HG03039 (cell line): Measurements from ENCODE around the gene CDC14C.
"Not testable (repeated sequence)": the region's sequence is repeated elsewhere in the genome, so short reads cannot be mapped to it uniquely, and the experiment has no call there.

ENCODE experiments used
- ATAC-seq: cut with Tn5 transposase; IDR thresholded peaks from one replicate; pipeline ENCODE4 v1.9.1; 2021; ENCODE audit warnings: mild to moderate bottlenecking, moderate library complexity; ENCODE audit not compliant: unreplicated experiment

The CDC14C gene

DNA sequence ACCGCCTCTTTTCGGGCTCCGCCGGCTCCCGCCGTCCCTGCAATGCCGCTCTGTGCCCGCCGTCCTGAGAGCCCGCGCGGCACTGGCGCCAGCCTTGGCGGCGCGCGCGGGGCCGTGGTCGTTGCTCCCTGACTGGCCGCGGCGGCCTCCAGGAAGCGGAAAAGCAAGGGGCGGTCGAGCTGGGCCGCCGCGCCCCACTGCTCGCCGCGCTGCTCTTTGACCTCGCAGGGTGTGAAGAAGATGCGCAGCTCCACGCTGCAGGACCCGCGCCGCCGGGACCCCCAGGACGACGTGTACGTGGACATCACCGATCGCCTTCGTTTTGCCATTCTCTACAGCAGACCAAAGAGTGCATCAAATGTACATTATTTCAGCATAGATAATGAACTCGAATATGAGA, at the start of gene CDC14C:
Gene CDC14C (plus strand): TSS at position 115 of the 400 bp plus-strand sequence. CDS start 126 bp downstream, at position 241.
- ATAC-seq: no peak

DNA sequence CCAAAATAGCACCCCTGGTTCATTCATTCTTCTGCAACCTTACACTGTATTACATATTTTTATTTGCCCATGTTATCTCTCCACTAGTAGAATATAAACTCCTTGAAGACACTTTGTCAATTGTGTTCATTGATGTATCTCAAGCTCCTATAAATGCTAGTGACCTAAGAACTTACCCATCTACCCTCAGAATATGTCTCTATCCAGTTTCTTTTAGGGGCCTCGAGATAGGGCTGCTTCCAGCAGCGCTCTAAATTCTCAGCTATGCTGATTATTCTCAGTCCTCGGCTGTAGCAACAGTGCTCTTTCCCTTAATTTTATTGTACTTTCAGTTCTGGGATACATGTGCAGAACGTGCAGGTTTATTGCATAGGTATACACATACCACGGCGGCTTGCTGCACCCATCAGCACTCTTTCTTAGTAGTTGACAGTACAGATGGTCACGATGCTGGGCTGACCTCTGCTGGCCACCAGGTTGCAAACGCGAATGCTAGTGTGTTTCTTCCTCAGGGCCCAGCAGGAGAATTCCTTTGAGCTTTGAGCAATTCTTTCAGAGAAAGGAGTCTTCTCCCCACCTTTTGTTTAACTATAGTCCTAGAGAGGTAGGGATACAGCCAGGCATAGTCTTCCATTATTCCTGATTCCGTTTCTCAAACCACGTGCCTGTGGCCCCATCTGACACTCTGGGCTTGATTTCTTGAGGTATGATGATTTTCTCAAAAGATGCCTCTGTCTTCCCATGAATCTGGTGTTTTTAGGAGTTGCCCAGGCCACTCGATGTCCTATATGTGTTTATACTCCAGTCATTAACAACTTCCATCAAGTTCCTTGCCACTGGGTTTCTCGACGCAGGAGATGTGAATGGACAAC, 49.1 kb upstream of the CDC14C start:
- no peak for ATAC-seq

DNA sequence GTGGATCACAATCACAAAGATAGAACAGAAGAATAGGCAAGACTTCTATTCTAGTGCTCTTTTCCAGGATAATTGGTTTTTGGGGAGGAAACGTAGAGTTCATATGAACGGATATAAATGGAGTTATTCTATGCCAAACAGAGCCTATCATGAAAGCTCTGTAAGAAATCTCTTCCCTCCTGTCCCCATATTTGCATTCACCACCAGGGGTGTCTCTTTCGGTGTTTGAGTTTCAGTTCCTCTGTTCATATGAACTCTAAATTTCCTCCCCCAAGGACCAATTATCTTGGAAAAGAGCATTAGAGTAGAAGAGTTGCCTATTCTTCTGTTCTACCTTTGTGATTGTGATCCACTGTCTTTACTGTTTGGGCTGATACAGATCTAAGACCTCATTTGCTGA, 48.3 kb upstream of the CDC14C start:
- ATAC-seq: no peak

DNA sequence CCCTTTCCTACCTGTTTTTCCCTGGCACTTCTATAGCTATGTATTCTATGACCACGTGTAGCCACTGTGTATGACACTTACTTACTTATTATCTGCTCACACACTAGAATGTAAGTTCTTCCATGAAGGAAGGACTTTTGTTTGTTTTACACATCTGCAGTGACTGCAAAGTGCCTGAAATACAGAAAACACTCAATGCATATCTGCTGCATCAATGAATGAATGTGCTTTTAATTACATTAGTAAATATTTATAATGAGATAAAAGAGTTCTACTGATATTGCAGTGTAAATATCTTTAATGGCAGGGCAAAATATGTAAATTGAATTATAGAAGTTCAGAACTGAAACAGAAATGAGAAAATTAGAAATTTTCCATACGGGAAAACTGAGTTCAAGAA, 43.5 kb upstream of the CDC14C start:
- no peak for ATAC-seq

DNA sequence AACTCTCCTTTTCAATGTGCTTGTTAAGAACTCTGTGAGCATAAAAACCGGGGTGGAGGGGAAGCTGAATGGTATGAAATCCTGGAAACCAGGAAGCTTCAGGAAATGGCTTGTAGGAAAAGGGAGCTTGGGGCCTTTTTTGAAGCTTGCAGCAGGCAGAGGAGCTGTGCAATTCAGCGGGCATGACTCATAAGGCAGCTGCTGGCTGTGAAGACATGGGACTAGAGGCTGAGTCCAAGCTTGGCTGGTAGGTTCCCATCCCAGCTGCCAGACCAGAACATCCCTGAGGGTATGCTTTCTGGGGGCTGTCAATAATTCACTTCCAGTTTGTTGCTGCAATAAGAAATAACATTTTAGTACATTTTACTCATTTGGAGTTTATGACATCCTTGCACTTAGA, 36.8 kb upstream of the CDC14C start:
- no peak for ATAC-seq

DNA sequence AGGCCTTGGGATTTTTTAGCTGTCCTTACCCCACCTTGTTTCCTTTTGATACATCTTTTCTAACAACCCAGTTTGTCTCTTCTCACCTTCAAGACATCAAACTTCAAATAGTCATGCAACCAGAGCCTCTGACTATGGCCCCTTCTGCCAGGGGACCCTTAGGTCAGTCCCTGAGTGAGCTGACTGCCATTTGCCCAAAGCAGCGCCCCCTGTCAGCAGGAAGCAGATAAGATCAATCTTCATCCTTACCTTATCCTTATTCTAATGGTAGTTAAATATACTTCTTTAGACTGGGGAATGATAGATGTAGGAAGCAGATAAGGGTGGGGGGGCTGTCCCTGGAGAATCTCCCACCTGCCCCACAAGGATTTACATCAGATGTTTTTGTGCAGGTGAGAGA, 29.8 kb upstream of the CDC14C start:
- no peak for ATAC-seq

DNA sequence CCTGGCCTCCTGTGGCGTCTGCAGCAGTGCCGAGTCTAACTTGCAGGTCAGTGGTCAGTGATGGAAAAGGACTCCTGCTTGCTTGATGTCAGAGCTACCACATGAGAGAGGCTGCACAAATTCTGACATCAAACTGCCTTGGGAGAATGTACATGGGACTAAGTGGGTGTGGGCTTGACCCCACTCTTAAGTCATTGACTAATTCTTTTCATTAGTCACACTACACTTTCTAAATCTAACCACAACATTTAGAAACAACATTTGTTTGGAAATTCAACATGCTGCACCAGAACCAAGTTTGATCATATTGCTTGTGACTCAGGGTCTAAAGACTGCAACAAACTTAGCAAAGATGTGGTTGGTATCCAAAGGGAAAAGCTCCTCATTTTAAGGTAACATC, 24.4 kb upstream of the CDC14C start:
- no peak for ATAC-seq

DNA sequence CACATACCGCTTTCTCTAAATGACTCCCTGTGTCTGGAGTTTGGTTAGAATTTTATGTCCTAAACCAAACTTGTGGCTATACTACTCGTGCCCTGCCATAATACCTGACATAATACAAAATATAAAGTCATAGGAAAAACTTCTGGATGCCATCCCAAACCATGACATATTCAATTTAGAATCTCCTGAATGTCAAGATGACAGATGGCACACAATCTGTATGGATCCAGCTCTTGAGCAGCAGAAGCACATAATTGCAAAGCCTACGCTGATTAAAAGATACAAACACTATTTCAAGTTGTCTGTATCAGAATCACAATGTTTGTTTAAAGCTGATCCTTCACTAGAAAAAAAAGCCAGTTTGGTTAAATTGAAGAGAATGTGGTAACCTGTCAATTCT, 22.4 kb upstream of the CDC14C start:
- ATAC-seq: no peak

DNA sequence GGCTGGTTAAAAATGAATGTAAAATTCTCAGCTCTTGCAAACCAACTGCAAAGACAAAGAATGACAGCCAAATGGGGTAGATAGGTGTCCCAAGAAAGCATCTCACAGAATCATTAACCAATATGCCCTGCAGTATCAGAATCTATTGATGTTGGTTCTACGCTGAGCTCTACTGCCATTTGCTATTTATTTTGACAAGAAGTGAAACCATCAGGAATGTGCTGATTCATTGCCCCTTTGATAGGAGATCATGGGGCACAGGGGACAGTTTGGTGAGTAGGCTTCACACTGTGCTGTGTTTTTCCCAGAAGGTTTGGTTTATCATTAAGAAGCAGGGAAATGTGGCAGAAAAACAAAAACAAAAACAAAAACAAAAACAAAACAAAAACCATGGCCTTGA, 19.4 kb upstream of the CDC14C start:
- ATAC-seq: no peak

DNA sequence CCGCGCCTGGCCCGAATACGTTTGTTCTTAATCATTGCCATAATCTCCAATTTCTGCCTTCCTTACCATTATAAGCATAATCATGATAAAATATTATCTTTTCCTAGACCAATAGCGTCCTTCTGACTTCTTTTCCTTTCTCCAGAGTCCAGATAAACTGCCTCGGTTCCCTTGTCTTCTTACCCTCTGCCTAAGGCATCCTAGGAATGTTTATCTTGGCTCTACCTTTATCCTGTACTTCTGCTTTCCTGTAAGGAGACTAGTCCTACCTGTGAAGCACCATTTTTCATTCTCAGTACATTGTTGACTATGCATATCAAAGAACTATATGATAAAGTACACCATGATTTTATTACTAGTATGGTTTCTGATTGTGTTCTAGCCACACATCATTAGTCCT, 18.7 kb upstream of the CDC14C start:
- not testable (repeated sequence) for ATAC-seq

DNA sequence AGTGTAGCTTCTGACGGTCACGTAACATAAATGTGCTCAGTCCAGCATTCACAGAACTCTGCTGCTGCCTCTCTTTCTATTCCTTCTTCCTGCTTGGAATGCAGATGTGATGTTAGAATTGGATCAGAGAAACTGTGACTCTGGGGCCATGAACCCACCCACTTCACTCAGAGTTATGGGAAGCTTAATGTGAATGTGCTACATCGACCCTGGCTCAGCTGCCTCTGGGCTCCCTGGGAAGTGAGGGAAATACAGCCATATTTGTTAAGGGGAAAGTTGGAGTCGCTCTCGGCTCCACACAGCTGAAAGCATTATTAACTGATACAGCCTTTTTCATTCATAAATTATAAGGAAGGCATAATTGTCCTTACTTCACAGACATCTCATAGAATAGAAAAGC, 14.5 kb upstream of the CDC14C start:
- not testable (repeated sequence) for ATAC-seq

DNA sequence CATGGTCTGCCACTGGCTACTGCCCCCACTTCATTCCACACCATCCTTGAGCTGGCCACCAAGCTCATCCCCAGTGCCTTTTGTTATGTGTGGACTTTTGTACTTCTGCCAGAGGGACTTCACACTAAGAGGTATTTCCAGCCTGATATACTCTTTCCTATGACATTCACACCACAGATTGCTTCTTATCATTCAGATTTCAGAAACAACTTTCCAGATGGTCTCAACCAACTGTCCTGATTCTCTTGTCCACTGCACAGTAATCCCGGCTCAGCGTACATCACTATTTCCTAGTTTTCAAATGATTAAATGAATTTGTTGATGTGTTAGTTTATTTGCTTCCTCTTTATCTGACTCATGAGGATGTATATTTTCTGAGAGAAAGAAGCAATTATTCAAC, 7.1 kb downstream of the CDC14C start:
- ATAC-seq: no peak

DNA sequence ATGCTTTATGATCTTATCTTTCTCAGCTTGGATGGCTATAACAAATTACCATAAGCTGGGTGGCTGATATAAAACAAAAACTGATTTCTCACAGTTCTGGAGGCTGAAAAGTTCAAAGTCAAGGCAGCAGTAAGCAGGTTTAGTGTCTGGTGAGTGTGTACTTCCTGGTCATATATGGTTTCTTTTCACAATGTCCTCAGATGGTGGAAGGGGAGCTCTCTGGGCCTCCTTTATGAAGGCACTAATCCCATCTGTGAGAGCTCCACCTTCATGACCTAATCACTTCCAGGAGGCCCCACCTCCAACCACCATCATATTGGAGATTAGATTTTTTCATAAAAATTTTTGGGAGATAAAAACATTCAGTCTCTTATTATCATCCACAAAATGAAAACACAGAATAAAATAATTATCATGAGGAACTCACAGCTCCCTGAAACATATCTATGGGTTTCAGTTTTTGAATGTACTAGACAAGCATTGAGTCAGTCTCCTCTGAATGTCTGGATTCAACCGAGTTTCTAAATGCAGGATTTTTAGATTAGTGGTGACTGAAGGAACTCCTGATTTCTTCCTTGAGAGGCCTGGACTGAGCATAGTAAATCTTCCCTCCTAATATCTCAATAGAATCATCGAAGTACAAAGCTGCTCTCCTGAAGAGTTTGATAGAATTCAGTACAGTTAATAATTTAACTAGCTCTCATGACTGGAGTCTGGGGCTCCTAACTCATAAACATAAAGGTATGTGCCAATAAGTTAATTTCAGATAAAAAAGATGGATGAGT, 8.0 kb downstream of the CDC14C start:
- ATAC-seq: no peak

DNA sequence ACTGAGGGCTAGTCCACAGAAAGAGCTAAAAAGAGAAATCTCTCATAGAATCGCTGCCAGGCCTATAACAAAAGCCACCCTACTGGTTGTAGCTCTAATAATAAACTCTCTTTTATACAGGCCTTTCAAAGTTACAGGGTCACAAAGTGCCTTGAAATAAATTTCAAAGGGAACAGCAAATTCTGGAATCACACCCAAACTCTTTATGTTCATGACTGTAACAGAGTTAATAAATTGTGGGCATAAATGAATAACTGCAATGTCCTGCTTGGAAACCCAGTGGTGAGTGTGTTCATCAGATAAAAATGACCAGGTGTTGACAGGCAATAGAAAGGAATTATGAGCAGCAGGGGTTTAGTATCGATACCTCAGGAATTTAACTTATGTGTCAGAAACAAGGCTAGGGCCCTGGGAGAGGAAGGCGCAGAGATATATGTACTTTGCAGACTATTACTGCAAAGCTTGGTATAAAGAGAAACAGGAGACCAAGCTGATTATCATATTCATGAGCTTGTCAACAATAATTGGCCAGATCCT, 9.3 kb downstream of the CDC14C start:
- no peak for ATAC-seq

DNA sequence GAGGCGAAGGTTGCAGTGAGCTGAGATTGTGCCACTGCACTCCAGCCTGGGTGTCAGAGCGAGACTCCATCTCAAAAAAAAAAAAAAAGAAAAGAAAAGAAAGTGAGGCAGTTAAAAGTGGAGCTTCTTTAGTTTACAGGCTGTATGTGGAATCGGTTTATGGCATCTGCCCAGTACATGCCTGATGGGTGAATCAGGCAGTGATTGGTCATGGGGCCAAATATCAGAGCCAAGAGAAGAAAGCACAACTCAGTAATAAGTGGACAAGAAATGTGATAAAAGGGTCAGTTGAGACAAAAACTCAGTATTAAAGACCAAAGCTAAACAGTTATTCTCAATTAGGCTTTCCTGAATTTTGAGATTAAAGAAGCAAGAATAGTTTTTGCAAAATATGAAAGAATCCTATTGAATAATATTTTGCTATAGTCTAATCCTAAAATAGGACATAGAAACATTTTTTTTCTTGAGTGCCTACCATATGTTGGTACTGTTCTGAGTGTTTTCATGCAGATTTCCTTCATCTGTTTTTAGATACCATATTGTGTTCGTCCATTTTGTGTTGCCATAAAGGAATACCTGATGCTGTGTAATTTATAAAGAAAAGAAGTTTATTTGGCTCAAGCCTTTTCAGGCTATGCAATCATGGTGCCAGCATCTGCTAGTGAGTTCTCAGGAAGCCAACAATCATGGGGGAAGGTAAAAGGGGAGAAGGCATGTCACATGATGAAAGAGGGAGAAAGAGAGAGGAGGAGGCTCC, 14.4 kb downstream of the CDC14C start:
- ATAC-seq: no peak

DNA sequence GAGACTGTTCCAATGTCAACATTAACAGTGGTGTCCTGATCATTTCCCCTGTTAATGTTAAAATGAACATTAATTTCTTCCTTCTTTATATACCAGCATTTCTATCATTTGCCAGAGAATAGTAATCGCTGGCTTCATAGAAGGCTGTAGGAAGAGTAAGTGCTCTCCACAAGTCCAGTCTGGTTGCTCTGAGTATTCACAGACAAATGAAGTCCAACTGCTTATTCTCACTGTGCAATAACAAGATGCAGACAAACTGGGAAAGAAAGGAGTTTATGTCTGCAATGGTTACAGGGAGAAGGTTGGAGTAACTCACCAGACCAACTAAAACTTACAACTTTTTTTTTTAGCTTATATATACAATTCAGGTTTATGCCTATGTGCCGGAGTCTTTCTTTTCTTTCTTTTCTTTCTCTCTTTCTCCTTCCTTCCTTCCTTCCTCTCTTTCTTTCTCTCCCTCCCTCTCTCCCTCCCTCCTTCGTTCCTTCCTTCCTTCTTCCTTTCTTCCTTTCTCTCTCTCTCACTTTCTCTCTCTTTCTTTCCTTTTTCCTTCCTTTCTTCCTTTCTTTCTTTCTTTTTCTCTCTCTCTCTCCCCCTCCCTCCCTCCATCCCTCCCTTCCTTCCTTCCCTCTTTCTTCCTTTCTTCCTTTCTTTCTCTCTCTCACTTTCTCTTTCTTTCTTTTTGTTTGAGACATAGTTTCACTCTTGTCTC, 19.1 kb downstream of the CDC14C start:
- ATAC-seq: no peak

DNA sequence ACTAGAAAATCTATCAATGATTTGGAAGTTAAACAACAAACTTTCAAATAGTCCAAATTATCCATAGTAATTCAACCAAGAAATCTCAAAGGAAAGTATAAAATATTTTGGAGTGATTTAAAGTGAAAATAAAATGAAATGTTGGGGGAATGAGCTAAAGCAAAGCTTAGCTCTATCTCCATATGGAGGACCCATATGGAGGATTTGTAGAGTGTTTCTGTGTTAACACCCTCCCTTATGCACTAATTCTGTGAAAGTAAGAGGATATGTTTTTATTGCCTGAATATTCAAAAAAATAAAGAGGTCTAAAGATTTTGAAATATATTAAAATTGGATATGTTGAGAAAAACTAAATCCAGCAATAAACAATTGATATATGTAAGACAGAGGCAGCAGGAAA, 31.6 kb downstream of the CDC14C start:
- no peak for ATAC-seq

DNA sequence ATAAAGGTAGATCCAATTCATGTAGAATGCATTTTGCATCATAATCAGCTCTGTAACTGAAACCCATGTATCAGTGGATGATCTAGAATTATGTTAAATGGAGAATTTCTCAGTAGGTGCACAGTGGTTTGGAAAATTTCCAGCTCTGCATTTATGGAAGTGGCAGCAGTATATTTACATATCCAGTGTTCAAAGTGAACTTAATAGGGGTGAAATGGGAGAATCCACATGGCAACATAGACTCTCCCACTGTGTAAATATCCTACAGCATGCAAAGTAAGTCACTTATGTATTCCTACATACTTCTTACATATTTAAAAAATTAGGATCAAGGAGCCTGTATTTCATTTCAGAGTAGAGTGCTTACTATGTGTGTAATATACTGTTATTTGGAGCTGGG, 35.3 kb downstream of the CDC14C start:
- no peak for ATAC-seq

DNA sequence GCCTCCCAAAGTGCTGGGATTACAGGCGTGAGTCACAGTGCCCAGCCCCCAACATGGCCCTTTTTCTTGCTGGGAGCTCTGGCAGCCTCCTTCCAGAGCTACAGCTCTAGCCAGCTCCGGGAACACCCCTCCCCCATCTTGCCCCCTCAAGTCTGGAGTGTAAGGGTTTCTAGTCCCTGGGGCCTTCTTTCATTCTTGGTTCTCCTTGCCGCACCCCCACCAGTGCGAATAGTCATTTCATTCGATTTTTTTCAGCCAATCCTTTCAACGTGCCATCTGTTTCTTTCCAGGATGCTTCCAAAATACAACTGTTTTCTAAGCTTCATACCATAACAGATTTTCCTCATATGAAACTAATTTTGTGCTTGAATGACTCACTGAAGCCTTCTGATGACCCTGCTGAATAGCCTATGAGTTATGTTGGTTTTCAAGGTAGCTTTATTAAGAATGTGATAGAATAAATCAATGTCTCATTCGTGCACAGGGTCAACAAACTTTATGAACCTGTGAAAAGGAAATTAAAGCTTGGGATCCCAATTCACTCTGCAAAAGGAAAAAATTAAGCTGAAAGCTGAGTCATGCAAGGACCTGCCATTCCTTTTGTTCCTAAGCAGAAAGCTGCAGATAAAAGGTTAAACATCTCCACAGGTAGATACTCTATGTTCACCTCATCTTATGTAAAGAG, 38.6 kb downstream of the CDC14C start:
- no peak for ATAC-seq

DNA sequence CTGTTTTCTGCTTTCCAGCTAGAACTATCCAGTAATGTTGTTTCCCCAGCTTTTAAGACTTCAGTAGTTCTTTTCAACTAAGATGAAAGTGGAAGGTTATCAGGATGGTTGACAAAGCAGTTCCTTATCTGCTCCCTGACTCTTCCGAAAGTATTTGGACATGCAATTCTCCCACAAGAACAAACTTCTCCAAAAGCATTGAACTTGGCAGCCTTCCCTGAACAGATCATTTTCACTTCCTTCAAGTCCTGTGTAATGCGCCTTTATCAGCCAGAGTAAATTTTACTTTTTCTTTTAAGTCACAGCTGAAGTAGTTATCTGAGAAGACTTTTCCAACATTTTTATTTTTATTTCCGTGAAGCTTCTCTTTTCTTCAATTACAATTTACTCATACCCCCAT, 39.7 kb downstream of the CDC14C start:
- ATAC-seq: no peak
